Measurements from ENCODE around the gene TPPP. TPM values are rescaled to one million over a fixed set of nuclear protein-coding genes. Genes with fewer than 3 reads are reported as not detected.
A peak's percentile ranks its signal among the peaks of the same experiment; 100 is the strongest.

The TPPP gene
- total RNA-seq, 1 donor from 2014 or later = 21.6 TPM

DNA sequence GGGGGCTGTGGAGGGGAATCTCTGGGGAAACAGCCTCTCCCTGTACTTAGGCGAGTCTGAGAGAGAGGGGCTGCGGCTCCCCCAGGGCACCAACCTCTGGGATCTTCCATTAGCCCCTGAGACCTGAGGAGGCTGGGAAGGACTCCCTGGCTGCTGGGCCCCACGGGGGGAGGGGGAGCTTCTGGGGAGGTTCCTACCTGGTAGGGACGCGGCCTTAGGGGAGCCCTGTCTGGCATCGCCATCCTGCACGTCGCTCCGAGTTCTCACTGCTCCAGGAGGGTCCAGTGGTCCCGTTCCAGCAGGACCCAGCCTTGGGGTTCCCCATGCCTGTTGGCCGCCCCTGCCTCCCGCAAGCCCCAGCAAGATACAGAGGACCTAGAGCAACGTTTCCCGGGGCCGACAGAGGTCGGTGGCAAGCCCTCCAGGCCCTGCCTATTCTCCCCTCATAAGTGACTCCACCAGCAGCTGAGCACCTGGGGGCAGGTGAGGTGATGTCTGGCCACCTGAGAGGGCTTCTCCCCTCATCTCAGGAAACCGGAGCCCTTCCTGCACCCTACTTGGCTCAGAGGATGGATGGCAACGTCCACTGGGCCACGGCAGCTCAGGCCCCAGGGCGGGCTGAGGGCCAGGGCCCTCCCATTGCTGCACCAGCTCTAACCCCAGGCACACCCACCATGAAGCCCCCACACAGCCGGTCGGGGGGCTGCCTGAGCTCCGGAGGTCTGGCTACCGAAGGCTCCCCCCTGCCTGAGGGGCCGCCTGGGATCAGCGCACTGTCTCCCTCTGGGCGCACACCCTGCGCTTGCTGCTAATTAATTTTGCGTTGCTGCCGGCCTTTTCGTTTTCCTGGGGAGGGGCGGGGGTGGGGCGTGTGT lies 22.5 kb downstream of the TPPP start:
- Histone ChIP-seq H3K4me1 (peaks cover 44% of the 10 kb centered on the region), H3K36me3 (peaks cover 4% of the 10 kb centered on the region), H3K27ac (replicated peaks) (no peak overlapping the region), H3K27me3 (ENCODE audit: low read depth) (no peaks in the 10 kb centered on the region), H3K4me3 (no peak overlapping the region), H3K9me3 (replicated peaks) (no peaks in the 10 kb centered on the region)
- TF ChIP-seq, protein P1, sequence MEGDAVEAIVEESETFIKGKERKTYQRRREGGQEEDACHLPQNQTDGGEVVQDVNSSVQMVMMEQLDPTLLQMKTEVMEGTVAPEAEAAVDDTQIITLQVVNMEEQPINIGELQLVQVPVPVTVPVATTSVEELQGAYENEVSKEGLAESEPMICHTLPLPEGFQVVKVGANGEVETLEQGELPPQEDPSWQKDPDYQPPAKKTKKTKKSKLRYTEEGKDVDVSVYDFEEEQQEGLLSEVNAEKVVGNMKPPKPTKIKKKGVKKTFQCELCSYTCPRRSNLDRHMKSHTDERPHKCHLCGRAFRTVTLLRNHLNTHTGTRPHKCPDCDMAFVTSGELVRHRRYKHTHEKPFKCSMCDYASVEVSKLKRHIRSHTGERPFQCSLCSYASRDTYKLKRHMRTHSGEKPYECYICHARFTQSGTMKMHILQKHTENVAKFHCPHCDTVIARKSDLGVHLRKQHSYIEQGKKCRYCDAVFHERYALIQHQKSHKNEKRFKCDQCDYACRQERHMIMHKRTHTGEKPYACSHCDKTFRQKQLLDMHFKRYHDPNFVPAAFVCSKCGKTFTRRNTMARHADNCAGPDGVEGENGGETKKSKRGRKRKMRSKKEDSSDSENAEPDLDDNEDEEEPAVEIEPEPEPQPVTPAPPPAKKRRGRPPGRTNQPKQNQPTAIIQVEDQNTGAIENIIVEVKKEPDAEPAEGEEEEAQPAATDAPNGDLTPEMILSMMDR (IDR thresholded peaks at IDR 0.05; ENCODE audit: borderline replicate concordance) = no peak
- DNase-seq = no peak
- intact Hi-C loops (cut with micrococcal nuclease) = loop anchor here (5.0 kb wide), 1 partner anchor 232 kb away; no protein-coding TSS in a partner anchor

DNA sequence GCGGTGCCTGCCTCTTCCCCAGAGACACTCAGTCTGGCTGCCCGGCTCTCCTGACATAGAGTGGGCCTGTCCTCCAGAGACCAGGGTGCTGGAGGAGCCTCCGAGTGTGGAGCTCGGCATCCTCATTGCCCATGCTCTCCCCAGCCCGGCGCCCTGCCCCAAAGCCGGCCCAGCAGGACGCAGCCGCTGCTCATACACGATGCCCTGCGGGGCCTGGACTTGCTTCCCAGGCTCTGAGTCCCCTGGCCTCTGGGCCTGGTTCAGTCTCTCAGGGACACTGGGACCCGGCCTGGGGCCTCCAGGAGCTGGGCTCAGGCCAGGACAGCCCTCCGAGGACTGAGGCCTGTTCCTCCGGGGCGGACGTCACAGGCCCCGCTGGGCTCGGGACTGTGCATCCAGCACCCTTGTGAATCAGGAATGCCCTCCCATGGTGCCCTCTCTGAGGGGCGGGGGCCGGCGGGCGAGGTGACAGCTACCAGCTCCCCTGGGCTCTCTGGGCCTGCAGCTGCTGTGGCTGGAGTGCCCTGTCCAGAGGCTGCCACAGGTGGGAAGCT lies 23.2 kb downstream of the TPPP start:
- peaks cover 7% of the 10 kb centered on the region for H3K36me3 ChIP-seq
- no peak overlapping the region for H3K4me3 ChIP-seq
- TF ChIP-seq, protein P1 (IDR thresholded peaks at IDR 0.05; ENCODE audit: borderline replicate concordance) = no peak
- no peak for DNase-seq
- no peaks in the 10 kb centered on the region for H3K27me3 ChIP-seq (ENCODE audit: low read depth)
- H3K4me1 ChIP-seq = peaks cover 41% of the 10 kb centered on the region
- intact Hi-C loops (cut with micrococcal nuclease) = loop anchor here (5.0 kb wide), 1 partner anchor 232 kb away; no protein-coding TSS in a partner anchor
- H3K9me3 ChIP-seq (replicated peaks) = no peaks in the 10 kb centered on the region
- no peak overlapping the region for H3K27ac ChIP-seq (replicated peaks)

DNA sequence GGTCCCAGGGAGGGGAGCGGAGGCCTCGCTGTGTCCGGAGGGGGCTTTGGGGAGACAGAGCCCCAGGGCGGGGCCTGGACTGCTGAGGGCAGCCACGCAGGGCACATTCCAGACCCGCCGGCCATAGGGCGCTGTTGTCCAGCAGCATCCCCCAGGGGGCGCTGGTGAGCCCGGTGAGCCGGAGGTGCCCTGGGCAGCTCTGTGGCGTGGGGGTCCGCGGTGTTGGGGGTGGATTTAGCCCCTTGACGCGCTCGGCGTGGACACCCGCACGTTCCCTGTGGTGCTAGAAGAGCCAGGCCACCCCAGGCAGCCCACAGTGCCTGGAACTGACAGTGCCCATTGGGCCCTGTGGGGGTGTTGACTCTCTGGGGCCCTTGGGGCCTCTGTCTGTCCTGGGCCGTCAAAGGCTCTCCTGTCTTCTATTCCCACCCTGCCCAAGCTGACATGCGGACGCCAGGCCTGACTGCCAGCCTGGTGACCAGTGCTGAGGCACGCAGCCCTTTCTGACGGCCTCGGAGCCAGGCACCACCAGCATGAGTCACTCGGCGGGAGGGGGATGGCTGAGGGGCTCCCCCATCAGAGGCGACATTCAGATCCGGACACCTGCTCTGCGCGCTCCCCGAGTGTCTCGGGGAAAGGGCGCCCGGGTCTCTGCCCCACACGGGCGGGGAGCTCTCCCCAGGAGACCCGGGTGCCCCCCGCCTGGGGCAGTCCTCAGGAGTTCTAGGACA lies 23.9 kb downstream of the TPPP start:
- H3K27me3 ChIP-seq (ENCODE audit: low read depth) = no peaks in the 10 kb centered on the region
- intact Hi-C loops (cut with micrococcal nuclease) = no loop called here
- no peaks in the 10 kb centered on the region for H3K9me3 ChIP-seq (replicated peaks)
- no peak overlapping the region for H3K27ac ChIP-seq (replicated peaks)
- H3K4me3 ChIP-seq = no peak overlapping the region
- peaks cover 34% of the 10 kb centered on the region for H3K4me1 ChIP-seq
- TF ChIP-seq, protein P1 (IDR thresholded peaks at IDR 0.05; ENCODE audit: borderline replicate concordance) = peak; percentile 67
- DNase-seq = no peak
- H3K36me3 ChIP-seq = peaks cover 14% of the 10 kb centered on the region

DNA sequence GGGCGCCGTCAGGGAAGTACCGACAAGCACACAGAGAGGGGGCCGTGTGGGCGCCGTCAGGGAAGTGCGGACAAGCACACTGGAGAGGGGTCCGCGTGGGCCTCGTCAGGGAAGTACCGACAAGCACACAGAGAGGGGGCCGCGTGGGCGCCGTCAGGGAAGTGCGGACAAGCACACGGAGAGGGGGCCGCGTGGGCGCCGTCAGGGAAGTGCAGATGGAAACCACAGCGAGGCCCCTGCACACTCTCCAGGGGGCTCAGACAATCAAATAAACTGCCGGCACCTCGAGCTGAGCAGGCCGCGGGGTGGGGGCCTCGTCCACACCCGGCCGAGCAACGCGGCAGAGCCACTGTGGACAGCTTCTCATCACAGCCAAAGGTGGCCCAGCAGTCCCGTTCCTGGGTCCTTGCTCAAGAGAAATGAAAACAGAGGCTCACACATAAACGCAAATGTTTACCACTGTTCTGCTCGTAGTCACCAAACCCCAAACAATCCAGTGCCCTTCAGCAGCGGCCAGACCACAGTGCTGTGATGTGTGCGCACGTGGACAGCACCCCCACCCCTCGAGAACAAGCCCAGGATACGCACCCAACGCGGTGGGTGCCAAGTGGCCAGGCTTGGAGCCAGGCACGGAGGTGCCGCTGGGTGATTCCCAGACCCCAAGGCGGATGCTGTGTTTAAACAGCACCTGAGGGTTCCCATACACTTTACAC lies 24.7 kb downstream of the TPPP start:
- no peaks in the 10 kb centered on the region for H3K9me3 ChIP-seq (replicated peaks)
- peaks cover 22% of the 10 kb centered on the region for H3K36me3 ChIP-seq
- no peak overlapping the region for H3K4me3 ChIP-seq
- intact Hi-C loops (cut with micrococcal nuclease) = no loop called here
- no peaks in the 10 kb centered on the region for H3K27me3 ChIP-seq (ENCODE audit: low read depth)
- no peak overlapping the region for H3K27ac ChIP-seq (replicated peaks)
- DNase-seq = no peak
- TF ChIP-seq, protein P1 (IDR thresholded peaks at IDR 0.05; ENCODE audit: borderline replicate concordance) = no peak
- H3K4me1 ChIP-seq = peaks cover 26% of the 10 kb centered on the region

All from left ventricle myocardium inferior (tissue), 1 donor.